D721Med (cell line): ENCODE results near the gene MUC5AC.
"Not testable (repeated sequence)": the region's sequence is repeated elsewhere in the genome, so short reads cannot be mapped to it uniquely, and the experiment has no call there.

ENCODE experiments used
- DNase-seq: peaks from one replicate; pipeline ENCODE4 v3.0.0; 2011; ENCODE audit warnings: low spot score; ENCODE audit not compliant: insufficient read length
- FAIRE-seq: peaks from 2 replicates; lab custom pipeline; 2011; peaks lifted over from hg19 to GRCh38; lab: Jason Lieb, UNC
- TF ChIP-seq, protein P1 (sequence below): IDR thresholded peaks from 2 replicates; pipeline ENCODE4 v1.5.1; 2012; ENCODE audit warnings: mild to moderate bottlenecking, control low read depth; ENCODE audit not compliant: insufficient read depth; ENCODE audit errors: missing control alignments

The MUC5AC gene

GRCh38 chr11:1150769-1151365, 6.9 kb upstream of the MUC5AC start:
- TF ChIP-seq, protein P1, sequence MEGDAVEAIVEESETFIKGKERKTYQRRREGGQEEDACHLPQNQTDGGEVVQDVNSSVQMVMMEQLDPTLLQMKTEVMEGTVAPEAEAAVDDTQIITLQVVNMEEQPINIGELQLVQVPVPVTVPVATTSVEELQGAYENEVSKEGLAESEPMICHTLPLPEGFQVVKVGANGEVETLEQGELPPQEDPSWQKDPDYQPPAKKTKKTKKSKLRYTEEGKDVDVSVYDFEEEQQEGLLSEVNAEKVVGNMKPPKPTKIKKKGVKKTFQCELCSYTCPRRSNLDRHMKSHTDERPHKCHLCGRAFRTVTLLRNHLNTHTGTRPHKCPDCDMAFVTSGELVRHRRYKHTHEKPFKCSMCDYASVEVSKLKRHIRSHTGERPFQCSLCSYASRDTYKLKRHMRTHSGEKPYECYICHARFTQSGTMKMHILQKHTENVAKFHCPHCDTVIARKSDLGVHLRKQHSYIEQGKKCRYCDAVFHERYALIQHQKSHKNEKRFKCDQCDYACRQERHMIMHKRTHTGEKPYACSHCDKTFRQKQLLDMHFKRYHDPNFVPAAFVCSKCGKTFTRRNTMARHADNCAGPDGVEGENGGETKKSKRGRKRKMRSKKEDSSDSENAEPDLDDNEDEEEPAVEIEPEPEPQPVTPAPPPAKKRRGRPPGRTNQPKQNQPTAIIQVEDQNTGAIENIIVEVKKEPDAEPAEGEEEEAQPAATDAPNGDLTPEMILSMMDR, result no peak
- DNase-seq, result no peak
- no peak for FAIRE-seq

GRCh38 chr11:1151366-1152315, 6.1 kb upstream of the MUC5AC start:
- no peak for FAIRE-seq
- no peak for DNase-seq

GRCh38 chr11:1152316-1153104, 5.2 kb upstream of the MUC5AC start:
- TF ChIP-seq, protein P1, result no peak
- DNase-seq, result no peak
- FAIRE-seq, result no peak

More at GRCh38 chr11:1151366-1152315, 6.1 kb upstream of the MUC5AC start:
- TF ChIP-seq, protein P1, result no peak

- TF ChIP-seq, protein P1, result no peak
- FAIRE-seq (no peak), DNase-seq (no peak)
These were observed 4.4 kb upstream of the MUC5AC start for GRCh38 chr11:1153105-1153950.

- TF ChIP-seq, protein P1, result no peak
- DNase-seq (no peak), FAIRE-seq (no peak)
These were observed 3.7 kb upstream of the MUC5AC start for GRCh38 chr11:1153951-1154493.

- not testable (repeated sequence) for DNase-seq, FAIRE-seq
These were observed 3.1 kb upstream of the MUC5AC start for GRCh38 chr11:1154656-1155055.
